SK-N-SH (cell line): ENCODE results near the gene EXOC4. TPM values are rescaled to one million over a fixed set of nuclear protein-coding genes. Genes with fewer than 3 reads are reported as not detected.

Experiments used
- CTCF ChIA-PET: fragments of 300-600, 350-600 bp; formaldehyde crosslinking; extraction: SDS; loops from one replicate; lab custom pipeline; 2021; lab: Yijun Ruan, JAX
- POLR2A ChIA-PET: fragments of 350-600 bp; sonication (Branson Sonifier 250); formaldehyde crosslinking; extraction: SDS; loops from one replicate; lab custom pipeline; 2020; ENCODE audit warnings: antibody characterized with exemption, inconsistent platforms; lab: Yijun Ruan, JAX
- DNase-seq: peaks from one replicate; pipeline ENCODE4 v3.0.0; 2012
- H2AFZ ChIP-seq: fragments of 200-600 bp; sonication (generic); 2 replicates; pipeline ENCODE4 v1.8.1; 2016; ENCODE audit warnings: antibody characterized with exemption, mild to moderate bottlenecking, low read depth
- H3F3A ChIP-seq: fragments of 200-600 bp; sonication (generic); replicated peaks from 2 replicates; pipeline ENCODE3; 2016; ENCODE audit warnings: antibody characterized with exemption, mild to moderate bottlenecking; ENCODE audit not compliant: insufficient read depth
- H3K27ac ChIP-seq, 2 experiments: fragments of 200-500 bp in 1 of 2; fragments of 200-600 bp in 1 of 2; sonication (Bioruptor generic) in 1 of 2; sonication (generic), shearing (Covaris generic) in 1 of 2; 2 replicates each; pipeline versions ENCODE4 v1.5.1 to v1.6.1; 2014 to 2016; ENCODE audit warnings: low read depth in 2 of 2, inconsistent platforms in 1 of 2, low read length in 1 of 2, mild to moderate bottlenecking in 1 of 2, mixed read lengths in 1 of 2
- H3K27me3 ChIP-seq: fragments of 200-600 bp; sonication (generic), shearing (Covaris generic); 2 replicates; pipeline ENCODE4 v1.6.1; 2016; ENCODE audit warnings: mixed run types; ENCODE audit not compliant: insufficient read depth
- H3K36me3 ChIP-seq, 2 experiments: fragments of 200-500 bp in 1 of 2; fragments of 200-600 bp in 1 of 2; sonication (Bioruptor generic) in 1 of 2; sonication (generic) in 1 of 2; replicated peaks in 1 of 2; 2 replicates each; pipeline versions ENCODE3 to v1.5.1; 2014 to 2016; ENCODE audit warnings: low read length in 1 of 2, mild to moderate bottlenecking in 1 of 2; ENCODE audit not compliant: insufficient read depth in 2 of 2, control insufficient read depth in 1 of 2
- H3K4me1 ChIP-seq, 2 experiments: fragments of 200-500 bp in 1 of 2; fragments of 200-600 bp in 1 of 2; sonication (Bioruptor generic) in 1 of 2; sonication (generic), shearing (Covaris generic) in 1 of 2; 2 replicates each; pipeline versions ENCODE4 v1.5.1 to v1.6.1; 2014 to 2016; ENCODE audit warnings: low read depth in 1 of 2, low read length in 1 of 2, mixed run types in 1 of 2; ENCODE audit not compliant: insufficient read depth in 2 of 2, control insufficient read depth in 1 of 2
- H3K4me2 ChIP-seq: fragments of 200-600 bp; sonication (generic), shearing (Covaris generic); 2 replicates; pipeline ENCODE4 v1.6.1; 2017; ENCODE audit warnings: mixed run types
- H3K4me3 ChIP-seq, 2 experiments: fragments of 200-500 bp in 1 of 2; fragments of 200-600 bp in 1 of 2; sonication (Bioruptor generic) in 1 of 2; sonication (generic), shearing (Covaris generic) in 1 of 2; 2 replicates each; pipeline versions ENCODE4 v1.5.1 to v1.8.1; 2014 to 2016; ENCODE audit warnings: low read depth in 2 of 2, inconsistent platforms in 1 of 2, low read length in 1 of 2, mild to moderate bottlenecking in 1 of 2, mixed read lengths in 1 of 2, moderate library complexity in 1 of 2
- H3K79me2 ChIP-seq: fragments of 200-600 bp; sonication (generic); 2 replicates; pipeline ENCODE4 v1.8.1; 2017; ENCODE audit warnings: mild to moderate bottlenecking; ENCODE audit not compliant: insufficient read depth
- H3K9ac ChIP-seq: fragments of 200-600 bp; sonication (generic); 2 replicates; pipeline ENCODE4 v1.6.1; 2017; ENCODE audit warnings: mixed run types
- H3K9me2 ChIP-seq: fragments of 200-600 bp; sonication (generic); 2 replicates; pipeline ENCODE4 v1.6.1; 2017; ENCODE audit warnings: mixed run types
- H3K9me3 ChIP-seq: fragments of 200-600 bp; sonication (generic); 2 replicates; pipeline ENCODE4 v1.6.1; 2017; ENCODE audit warnings: mixed run types, mild to moderate bottlenecking, moderate library complexity
- H4K20me1 ChIP-seq: fragments of 200-600 bp; sonication (generic); 2 replicates; pipeline ENCODE4 v1.6.1; 2017; ENCODE audit warnings: mild to moderate bottlenecking, mixed run types; ENCODE audit not compliant: insufficient read depth
- CTCF ChIP-seq: fragments of 200-600 bp; sonication (generic); IDR thresholded peaks from 2 replicates; pipeline ENCODE4 v1.6.1; 2017; ENCODE audit warnings: antibody characterized with exemption, mild to moderate bottlenecking, moderate library complexity
- FOXJ3 ChIP-seq: sonication (generic); formaldehyde crosslinking; IDR thresholded peaks from 2 replicates; pipeline ENCODE4 v1.5.1; 2020; ENCODE audit warnings: mild to moderate bottlenecking, missing genetic modification reagents
- FOXM1 ChIP-seq: IDR thresholded peaks from 2 replicates; pipeline ENCODE4 v1.4.0; 2012; ENCODE audit warnings: low read depth, mild to moderate bottlenecking
- GATA2 ChIP-seq: sonication (generic); formaldehyde crosslinking; IDR thresholded peaks from 2 replicates; pipeline ENCODE4 v1.5.0; 2020; ENCODE audit warnings: mild to moderate bottlenecking, missing genetic modification reagents
- IRF3 ChIP-seq: fragments of 150-350 bp; IDR thresholded peaks from 2 replicates; pipeline ENCODE4 v1.6.1; 2016; ENCODE audit warnings: mild to moderate bottlenecking, low read depth, low read length
- MAX ChIP-seq: IDR thresholded peaks from 2 replicates; pipeline ENCODE4 v1.4.0; 2012; ENCODE audit warnings: low read depth
- MEF2A ChIP-seq: IDR thresholded peaks from 2 replicates; pipeline ENCODE4 v1.4.0; 2012; ENCODE audit warnings: low read depth, borderline replicate concordance
- NFIC ChIP-seq: IDR thresholded peaks from 2 replicates; pipeline ENCODE4 v1.4.0; 2012; ENCODE audit warnings: borderline replicate concordance
- PBX3 ChIP-seq: IDR thresholded peaks from 2 replicates; pipeline ENCODE4; 2012
- RAD21 ChIP-seq: IDR thresholded peaks from 2 replicates; pipeline ENCODE4 v1.6.1; 2012; ENCODE audit warnings: mild to moderate bottlenecking, low read length
- RFX5 ChIP-seq: IDR thresholded peaks from 2 replicates; pipeline ENCODE4 v1.6.1; 2012; ENCODE audit warnings: mild to moderate bottlenecking, improper control_type of control experiment, low read length
- RXRA ChIP-seq: IDR thresholded peaks from 2 replicates; pipeline ENCODE4 v1.4.0; 2012; ENCODE audit warnings: low read depth, mild to moderate bottlenecking, borderline replicate concordance
- USF1 ChIP-seq: IDR thresholded peaks from 2 replicates; pipeline ENCODE4 v1.4.0; 2012; ENCODE audit warnings: low read depth, borderline replicate concordance
- USF2 ChIP-seq: fragments of 150-350 bp; IDR thresholded peaks from 2 replicates; pipeline ENCODE4 v1.6.1; 2017; ENCODE audit warnings: antibody characterized with exemption, low read length, low read depth, borderline replicate concordance
- ZBTB33 ChIP-seq: IDR thresholded peaks from 2 replicates; pipeline ENCODE4 v1.4.0; 2012; ENCODE audit warnings: low read depth, borderline replicate concordance
- WGBS: methylation state at CpG from one replicate; pipeline ENCODE4 v1.1.6; 2017; ENCODE audit warnings: low lambda C conversion rate; 5-methylcytosine and 5-hydroxymethylcytosine counted together
- polyA plus RNA-seq, 3 experiments: library from polyadenylated mRNA; depleted of rRNA; stranded (reverse); fragments of >200 nt; gene quantifications; 2 replicates each; pipeline ENCODE4 v1.2.3, GENCODE V29; 2012

EXOC4 gene
- polyA plus RNA-seq, 1 of the 3 experiments (the other 2 are of a cell fraction), result 37.3 TPM

- POLR2A ChIA-PET, result no interaction called here
- 84% methylated on average over 3 of the region's 3 CpGs for WGBS
These were observed 42.6 kb downstream of the EXOC4 start for GRCh38 chr7:133295484-133295883.

More at GRCh38 chr7:133295484-133295883, 42.6 kb downstream of the EXOC4 start:
- H3K36me3 ChIP-seq, result peaks cover 11 to 13% of the 10 kb centered on the region in 2 experiments
- H3K9ac ChIP-seq, result no peak overlapping the region
- H3K4me3 ChIP-seq, result no peak overlapping the region
- no peak for DNase-seq
- CTCF ChIA-PET, result interaction anchor here (1.1 to 2.1 kb wide), 3 partner anchors 19 to 63 kb away, joined by 3 to 5 read pairs (median 4); no protein-coding TSS in a partner anchor
- peaks cover 6% of the 10 kb centered on the region for H3F3A ChIP-seq
- peaks cover 12% of the 10 kb centered on the region; the same call in 1 of the 2 replicates for H3K79me2 ChIP-seq
- H2AFZ ChIP-seq, result no peak overlapping the region
- H3K27me3 ChIP-seq, result no peaks in the 10 kb centered on the region
- H3K9me2 ChIP-seq, result no peaks in the 10 kb centered on the region
- peak overlapping the region in 1 of 2 experiments; percentile 96; a peak in 3 of 4 replicates for H3K27ac ChIP-seq
- no peaks in the 10 kb centered on the region for H3K9me3 ChIP-seq
- TF ChIP-seq RFX5 (no peak), FOXJ3 (CRISPR knock-in tag) (no peak), GATA2 (no peak), CTCF (no peak), FOXM1 (no peak), MEF2A (no peak), USF2 (no peak), RXRA (no peak), NFIC (no peak), ZBTB33 (no peak), USF1 (no peak), MAX (no peak), PBX3 (no peak), IRF3 (no peak), RAD21 (no peak)
- H3K4me1 ChIP-seq, result peaks cover 4 to 55% of the 10 kb centered on the region in 2 experiments; a peak in 3 of 4 replicates
- no peak overlapping the region for H3K4me2 ChIP-seq
- H4K20me1 ChIP-seq, result no peaks in the 10 kb centered on the region
